Measurements from ENCODE around the gene TPK1. TPM values are rescaled to one million over a fixed set of nuclear protein-coding genes. Genes with fewer than 3 reads are reported as not detected.
A peak's percentile ranks its signal among the peaks of the same experiment; 100 is the strongest.

Gene TPK1
- total and polyA plus RNA-seq, 5 donors, result 5.5 to 8.8 (median 7.5) TPM

DNA sequence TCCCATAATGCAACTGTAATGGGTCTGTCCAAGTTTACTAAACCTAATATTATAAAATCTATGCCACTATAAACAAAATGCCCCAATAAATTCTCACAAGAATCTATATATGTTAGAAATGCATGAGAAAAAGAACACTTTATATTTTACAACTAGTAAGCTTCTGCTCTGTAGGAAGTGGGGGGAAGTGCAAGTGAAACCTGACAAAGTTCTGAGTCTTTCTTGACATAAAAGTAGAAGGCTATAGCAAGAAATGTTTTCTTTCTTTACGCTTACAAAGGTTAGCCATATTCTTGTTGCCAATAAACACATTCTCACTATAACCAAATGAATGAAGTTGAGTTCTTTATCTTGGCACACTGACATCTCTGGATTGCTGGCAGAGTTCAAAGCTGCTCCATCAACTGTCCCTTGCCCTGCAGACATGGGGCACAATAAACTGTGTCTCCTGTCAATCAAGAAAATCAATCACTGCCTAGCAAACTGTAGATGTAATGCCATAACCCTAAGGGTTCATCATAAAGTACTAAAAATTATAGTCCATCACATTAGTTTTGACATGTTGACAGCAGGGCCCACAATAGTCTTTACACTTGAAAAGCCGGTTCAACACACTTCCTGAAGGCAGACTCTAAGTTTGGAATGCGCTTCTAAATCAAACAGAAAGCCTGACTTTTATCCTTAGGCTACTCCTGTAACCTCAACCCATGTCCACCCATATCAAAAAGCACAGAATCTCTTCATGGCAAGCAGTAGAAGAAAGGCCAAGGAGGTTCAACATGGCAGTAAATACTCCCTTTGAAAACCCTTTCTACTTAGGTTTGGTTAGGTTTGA, 58.6 kb downstream of the TPK1 start:
- ATAC-seq (no peak), DNase-seq (no peak)
- no peaks in the 10 kb centered on the region for H3K27me3 ChIP-seq (ENCODE audit: control insufficient read depth, insufficient read depth)
- H3K9me3 ChIP-seq (ENCODE audit: control insufficient read depth, low read length), result no peaks in the 10 kb centered on the region
- no peaks in the 10 kb centered on the region for H3K4me1 ChIP-seq (ENCODE audit: control insufficient read depth, insufficient read depth, low read length)
- H3K4me3 ChIP-seq (ENCODE audit: low read length), result no peak overlapping the region
- 84% methylated on average over 3 of the region's 3 CpGs for WGBS
- H3K27ac ChIP-seq (ENCODE audit: low read length), result no peak overlapping the region
- intact Hi-C loops (cut with DNase I), result no loop called here

DNA sequence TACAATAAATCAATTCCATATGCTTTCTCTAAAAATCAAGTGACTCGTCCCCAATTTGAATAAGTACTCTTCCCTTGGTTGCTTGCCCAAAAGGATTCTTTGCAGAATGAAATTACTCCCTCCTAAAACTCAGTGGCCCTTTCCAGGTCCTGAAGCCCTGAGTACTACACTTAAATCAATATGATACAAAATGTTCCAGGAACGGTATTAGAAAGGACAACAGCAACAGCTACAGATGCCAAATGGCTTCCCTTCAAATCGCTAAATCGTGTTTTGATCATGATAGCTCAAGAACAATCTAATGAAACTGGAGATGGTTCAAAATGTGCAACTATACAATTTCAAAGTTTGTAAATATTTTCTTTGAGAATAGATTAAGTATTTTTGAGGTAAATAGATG, 59.4 kb downstream of the TPK1 start:
- no peak for DNase-seq
- Histone ChIP-seq H3K27me3 (ENCODE audit: control insufficient read depth, insufficient read depth) (no peaks in the 10 kb centered on the region), H3K4me1 (ENCODE audit: control insufficient read depth, insufficient read depth, low read length) (no peaks in the 10 kb centered on the region), H3K9me3 (ENCODE audit: control insufficient read depth, low read length) (no peaks in the 10 kb centered on the region), H3K4me3 (ENCODE audit: low read length) (no peak overlapping the region), H3K27ac (ENCODE audit: low read length) (no peak overlapping the region)
- no peak for ATAC-seq
- 64% methylated on average over 4 of the region's 4 CpGs for WGBS
- intact Hi-C loops (cut with DNase I), result no loop called here

DNA sequence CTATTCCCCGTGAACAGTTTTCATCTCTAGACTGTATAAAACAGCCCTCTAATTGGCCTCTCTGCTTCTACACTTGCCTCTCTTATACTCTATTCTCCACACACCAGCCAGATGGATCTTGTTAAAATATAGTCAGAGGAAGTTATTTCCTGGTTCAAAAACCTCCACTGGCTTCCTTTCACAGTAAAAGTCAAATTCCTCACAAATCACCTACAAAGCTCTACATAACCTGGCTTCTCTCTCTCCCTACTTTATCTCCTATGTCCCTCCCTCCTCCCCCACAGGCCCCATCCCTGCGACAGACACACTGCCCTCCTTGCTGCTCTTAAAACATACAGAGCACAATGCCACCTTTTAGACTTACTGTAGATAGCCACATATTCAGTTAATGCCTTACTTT, 60.1 kb downstream of the TPK1 start:
- H3K4me1 ChIP-seq (ENCODE audit: control insufficient read depth, insufficient read depth, low read length), result no peaks in the 10 kb centered on the region
- no peaks in the 10 kb centered on the region for H3K9me3 ChIP-seq (ENCODE audit: control insufficient read depth, low read length)
- intact Hi-C loops (cut with DNase I), result no loop called here
- WGBS, result 41% methylated on average over 2 of the region's 2 CpGs
- H3K27ac ChIP-seq (ENCODE audit: low read length), result no peak overlapping the region
- H3K4me3 ChIP-seq (ENCODE audit: low read length), result no peak overlapping the region
- no peak for ATAC-seq
- no peak for DNase-seq
- no peaks in the 10 kb centered on the region for H3K27me3 ChIP-seq (ENCODE audit: control insufficient read depth, insufficient read depth)

DNA sequence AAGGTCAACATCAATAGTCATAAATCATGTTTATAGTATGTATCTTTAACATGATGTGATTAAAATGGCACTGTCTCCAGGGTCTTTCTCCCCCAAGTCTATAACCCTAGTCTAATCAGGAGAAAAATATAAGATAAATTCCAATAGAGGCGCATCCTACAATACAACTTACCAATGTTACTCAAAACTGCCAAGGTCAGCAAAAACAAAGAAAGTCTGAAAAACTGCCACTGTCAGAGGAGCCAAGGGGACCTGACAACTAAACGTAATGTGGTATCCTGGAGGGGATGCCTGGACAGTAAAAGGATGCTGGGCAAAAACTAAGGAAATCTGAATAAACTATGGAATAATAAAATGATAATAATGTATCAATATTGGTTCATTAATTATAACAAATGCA, 63.9 kb downstream of the TPK1 start:
- no peak for ATAC-seq
- no peaks in the 10 kb centered on the region for H3K27me3 ChIP-seq (ENCODE audit: control insufficient read depth, insufficient read depth)
- intact Hi-C loops (cut with DNase I), result no loop called here
- no peaks in the 10 kb centered on the region for H3K4me1 ChIP-seq (ENCODE audit: control insufficient read depth, insufficient read depth, low read length)
- DNase-seq, result no peak
- no peak overlapping the region for H3K4me3 ChIP-seq (ENCODE audit: low read length)
- H3K27ac ChIP-seq (ENCODE audit: low read length), result no peak overlapping the region
- no peaks in the 10 kb centered on the region for H3K9me3 ChIP-seq (ENCODE audit: control insufficient read depth, low read length)
- WGBS, result 91% methylated on average over 2 of the region's 2 CpGs

DNA sequence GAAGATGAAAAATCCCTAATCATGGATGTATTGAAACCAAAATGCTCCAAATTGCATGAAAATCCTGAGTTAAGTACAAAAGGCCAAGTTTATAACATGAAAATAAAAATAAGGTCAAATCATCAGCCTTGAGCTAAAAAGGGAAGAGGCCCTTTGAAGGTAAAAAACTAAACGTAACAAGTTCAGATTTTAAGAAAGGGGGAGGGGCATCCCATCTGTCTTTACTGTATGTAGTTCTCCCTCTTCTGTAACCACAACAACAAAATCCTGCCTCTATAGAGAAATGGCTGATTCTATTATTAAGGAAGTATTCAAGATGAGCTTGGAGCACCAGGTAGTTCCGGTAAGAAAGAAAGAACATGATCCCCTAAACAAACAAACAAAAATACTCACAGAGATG, 64.7 kb downstream of the TPK1 start:
- no peaks in the 10 kb centered on the region for H3K9me3 ChIP-seq (ENCODE audit: control insufficient read depth, low read length)
- no peaks in the 10 kb centered on the region for H3K27me3 ChIP-seq (ENCODE audit: control insufficient read depth, insufficient read depth)
- no peak for ATAC-seq
- H3K4me1 ChIP-seq (ENCODE audit: control insufficient read depth, insufficient read depth, low read length), result no peaks in the 10 kb centered on the region
- intact Hi-C loops (cut with DNase I), result no loop called here
- DNase-seq, result no peak
- no peak overlapping the region for H3K27ac ChIP-seq (ENCODE audit: low read length)
- 69% methylated on average over 2 of the region's 2 CpGs for WGBS
- H3K4me3 ChIP-seq (ENCODE audit: low read length), result no peak overlapping the region

DNA sequence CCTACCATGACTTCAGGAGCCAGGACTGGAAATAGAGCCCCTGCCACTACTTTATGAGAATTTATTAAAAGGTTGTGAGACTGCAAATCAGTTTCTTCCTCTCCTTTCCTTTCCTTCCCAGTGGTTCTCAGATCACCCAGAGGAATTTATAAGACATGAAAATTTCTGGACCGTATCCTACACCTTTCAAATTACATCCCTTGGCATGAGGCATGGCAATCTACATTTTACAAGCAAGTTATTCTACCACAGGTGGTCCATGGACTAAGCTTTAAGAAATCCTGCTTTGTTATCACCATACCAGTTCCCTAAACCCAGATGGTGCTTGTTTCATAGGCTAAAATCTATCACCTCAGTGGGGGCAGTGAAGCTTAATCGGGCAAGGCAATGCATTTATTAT, 66.5 kb downstream of the TPK1 start:
- no peaks in the 10 kb centered on the region for H3K9me3 ChIP-seq (ENCODE audit: control insufficient read depth, low read length)
- H3K4me1 ChIP-seq (ENCODE audit: control insufficient read depth, insufficient read depth, low read length), result no peaks in the 10 kb centered on the region
- no peak overlapping the region for H3K27ac ChIP-seq (ENCODE audit: low read length)
- 89% methylated on average over 2 of the region's 2 CpGs for WGBS
- H3K27me3 ChIP-seq (ENCODE audit: control insufficient read depth, insufficient read depth), result no peaks in the 10 kb centered on the region
- H3K4me3 ChIP-seq (ENCODE audit: low read length), result no peak overlapping the region
- ATAC-seq (no peak), DNase-seq (no peak)
- intact Hi-C loops (cut with DNase I), result no loop called here

DNA sequence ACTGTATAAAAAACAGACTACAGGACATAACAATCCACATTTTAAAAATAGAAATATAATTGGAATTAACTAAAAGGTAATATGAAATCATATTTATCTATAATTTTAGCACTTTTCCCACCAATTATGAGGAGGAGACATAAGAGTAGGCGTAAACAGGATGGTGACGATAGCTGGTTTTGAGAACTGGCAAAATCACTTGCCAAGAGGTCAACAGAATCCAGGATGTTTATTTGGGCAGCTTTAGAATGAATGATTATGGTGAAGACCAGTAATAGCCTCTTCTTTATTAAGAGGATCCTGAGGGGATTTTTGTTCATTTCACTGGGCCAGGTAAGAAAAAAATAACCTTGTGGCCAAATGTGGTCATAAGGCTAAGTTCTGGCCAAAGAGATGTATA, 67.2 kb downstream of the TPK1 start:
- 74% methylated on average over 2 of the region's 2 CpGs for WGBS
- H3K9me3 ChIP-seq (ENCODE audit: control insufficient read depth, low read length), result no peaks in the 10 kb centered on the region
- no peak overlapping the region for H3K27ac ChIP-seq (ENCODE audit: low read length)
- intact Hi-C loops (cut with DNase I), result no loop called here
- no peaks in the 10 kb centered on the region for H3K4me1 ChIP-seq (ENCODE audit: control insufficient read depth, insufficient read depth, low read length)
- no peaks in the 10 kb centered on the region for H3K27me3 ChIP-seq (ENCODE audit: control insufficient read depth, insufficient read depth)
- peak in 1 of 2 donors; percentile 59 for ATAC-seq
- no peak overlapping the region for H3K4me3 ChIP-seq (ENCODE audit: low read length)
- no peak for DNase-seq

DNA sequence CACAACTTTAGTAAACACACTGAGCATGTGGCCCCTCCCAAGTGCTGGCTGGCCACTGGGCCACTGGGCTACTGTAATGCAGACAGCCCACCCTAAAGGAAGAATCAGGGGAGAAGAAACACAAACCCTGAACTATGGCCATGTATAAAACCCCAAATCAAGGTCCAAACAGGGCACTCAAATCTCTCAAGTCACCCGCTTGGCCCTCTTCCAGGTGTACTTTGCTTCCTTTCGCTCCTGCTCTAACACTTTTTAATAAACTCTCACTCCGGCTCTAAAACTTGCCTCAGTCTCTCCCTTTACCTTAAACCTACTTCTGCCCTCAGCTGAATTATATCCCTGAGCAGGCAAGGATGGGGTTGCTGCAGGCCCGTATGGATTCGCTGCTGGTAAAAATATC, 72.6 kb downstream of the TPK1 start:
- no peaks in the 10 kb centered on the region for H3K9me3 ChIP-seq (ENCODE audit: control insufficient read depth, low read length)
- WGBS, result 89% methylated on average over 5 of the region's 5 CpGs
- intact Hi-C loops (cut with DNase I), result no loop called here

DNA sequence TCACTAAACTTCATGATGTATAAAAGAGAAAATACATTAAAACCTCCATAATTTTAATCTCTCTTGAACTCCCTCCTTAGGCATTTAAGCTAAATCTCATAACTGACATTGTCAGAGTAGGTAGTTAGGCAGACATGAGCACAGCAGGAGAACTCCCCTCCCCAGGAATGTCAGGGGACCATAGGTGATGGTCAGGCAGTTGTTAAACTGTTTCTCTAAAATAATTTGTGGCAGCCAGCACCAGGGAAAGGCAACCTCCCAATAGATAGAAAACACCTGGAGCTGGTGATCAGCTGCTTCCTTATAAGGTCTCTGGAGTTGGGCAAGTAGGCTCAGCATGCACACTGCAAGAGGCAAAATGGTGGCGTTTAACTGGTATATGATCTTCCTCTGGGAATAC, 73.0 kb downstream of the TPK1 start:
- no peak for DNase-seq
- no peak overlapping the region for H3K4me3 ChIP-seq (ENCODE audit: low read length)
- H3K4me1 ChIP-seq (ENCODE audit: control insufficient read depth, insufficient read depth, low read length), result no peaks in the 10 kb centered on the region
- ATAC-seq, result no peak
- H3K9me3 ChIP-seq (ENCODE audit: control insufficient read depth, low read length), result no peaks in the 10 kb centered on the region
- no peaks in the 10 kb centered on the region for H3K27me3 ChIP-seq (ENCODE audit: control insufficient read depth, insufficient read depth)
- 93% methylated on average over 1 of the region's 1 CpG for WGBS
- H3K27ac ChIP-seq (ENCODE audit: low read length), result no peak overlapping the region
- intact Hi-C loops (cut with DNase I), result no loop called here

More for the DNA sequence above, 72.6 kb downstream of the TPK1 start:
- Histone ChIP-seq H3K27ac (ENCODE audit: low read length) (no peak overlapping the region), H3K4me3 (ENCODE audit: low read length) (no peak overlapping the region), H3K4me1 (ENCODE audit: control insufficient read depth, insufficient read depth, low read length) (no peaks in the 10 kb centered on the region), H3K27me3 (ENCODE audit: control insufficient read depth, insufficient read depth) (no peaks in the 10 kb centered on the region)
- no peak for DNase-seq
- no peak for ATAC-seq

DNA sequence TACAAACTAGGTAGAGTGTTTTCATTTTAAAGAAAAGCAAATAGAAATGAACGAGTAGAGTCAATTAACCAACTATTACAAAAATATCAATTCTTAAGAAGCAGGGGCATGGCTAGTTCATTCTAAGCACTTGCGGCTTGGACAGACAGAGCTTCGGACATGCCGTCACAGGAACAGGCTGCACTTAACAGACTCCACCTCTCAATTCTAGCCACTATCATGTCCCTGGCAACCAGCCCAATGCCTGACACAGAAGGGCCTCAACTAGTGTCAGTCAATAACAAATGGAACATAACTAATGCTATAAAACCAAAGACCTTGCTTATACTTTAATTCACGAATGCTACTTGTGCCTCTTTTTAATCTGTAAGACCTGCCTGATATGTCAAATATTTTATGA, 74.4 kb downstream of the TPK1 start:
- DNase-seq, result peak in 2 of 3 donors; percentile 37 to 67
- Histone ChIP-seq H3K9me3 (ENCODE audit: control insufficient read depth, low read length) (no peaks in the 10 kb centered on the region), H3K4me1 (ENCODE audit: control insufficient read depth, insufficient read depth, low read length) (no peaks in the 10 kb centered on the region), H3K27me3 (ENCODE audit: control insufficient read depth, insufficient read depth) (no peaks in the 10 kb centered on the region), H3K4me3 (ENCODE audit: low read length) (no peak overlapping the region), H3K27ac (ENCODE audit: low read length) (no peak overlapping the region)
- WGBS, result 63% methylated on average over 5 of the region's 5 CpGs
- intact Hi-C loops (cut with DNase I), result no loop called here
- ATAC-seq, result peak; percentile 61 to 75

DNA sequence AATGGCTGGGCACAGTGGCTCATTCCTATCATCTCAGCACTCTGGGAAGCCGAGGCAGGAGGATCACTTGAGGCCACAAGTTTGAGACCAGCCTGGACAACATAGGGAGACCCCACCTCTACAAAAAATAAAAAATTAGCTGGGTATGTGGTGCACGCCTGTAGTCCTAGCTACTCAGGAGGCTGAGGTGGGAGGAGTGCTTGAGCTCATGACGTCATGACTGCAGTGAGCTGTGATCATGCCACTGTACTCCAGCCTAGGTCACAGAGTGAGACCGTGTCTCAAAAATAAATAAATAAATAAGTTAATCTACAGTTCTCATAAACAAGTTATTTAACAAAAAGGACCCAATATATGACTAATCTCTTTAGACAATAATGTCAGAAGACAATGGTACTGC, 76.2 kb downstream of the TPK1 start:
- no peaks in the 10 kb centered on the region for H3K9me3 ChIP-seq (ENCODE audit: control insufficient read depth, low read length)
- no peak overlapping the region for H3K4me3 ChIP-seq (ENCODE audit: low read length)
- no peaks in the 10 kb centered on the region for H3K27me3 ChIP-seq (ENCODE audit: control insufficient read depth, insufficient read depth)
- intact Hi-C loops (cut with DNase I), result no loop called here
- H3K27ac ChIP-seq (ENCODE audit: low read length), result no peak overlapping the region
- no peaks in the 10 kb centered on the region for H3K4me1 ChIP-seq (ENCODE audit: control insufficient read depth, insufficient read depth, low read length)
- WGBS, result 92% methylated on average over 4 of the region's 4 CpGs
- no peak for ATAC-seq
- no peak for DNase-seq

DNA sequence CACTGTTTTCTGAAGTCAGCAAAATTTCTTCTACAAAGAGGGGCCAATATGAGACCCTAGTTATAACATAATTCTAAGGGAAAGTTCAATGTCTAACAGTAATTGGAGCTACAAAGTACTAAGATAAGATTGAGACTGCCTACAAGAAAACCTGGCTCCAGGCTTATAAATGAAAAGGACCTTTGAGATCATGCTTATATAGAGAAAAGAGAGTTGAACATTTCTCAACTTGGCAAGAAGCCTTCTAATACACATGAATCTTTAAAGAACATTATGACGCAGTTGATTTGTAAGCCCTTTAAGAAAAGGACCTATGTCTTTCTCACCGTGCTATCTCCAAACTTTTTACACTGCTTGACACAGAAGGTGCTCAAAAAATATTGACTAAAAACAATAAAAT, 87.9 kb downstream of the TPK1 start:
- WGBS, result 79% methylated on average over 2 of the region's 2 CpGs
- H3K27ac ChIP-seq (ENCODE audit: low read length), result no peak overlapping the region
- no peaks in the 10 kb centered on the region for H3K27me3 ChIP-seq (ENCODE audit: control insufficient read depth, insufficient read depth)
- H3K9me3 ChIP-seq (ENCODE audit: control insufficient read depth, low read length), result no peaks in the 10 kb centered on the region
- ATAC-seq, result no peak
- intact Hi-C loops (cut with DNase I), result no loop called here
- no peak overlapping the region for H3K4me3 ChIP-seq (ENCODE audit: low read length)
- H3K4me1 ChIP-seq (ENCODE audit: control insufficient read depth, insufficient read depth, low read length), result no peaks in the 10 kb centered on the region
- DNase-seq, result no peak
